Measurements from ENCODE around the gene NMT2.

NMT2 gene

DNA sequence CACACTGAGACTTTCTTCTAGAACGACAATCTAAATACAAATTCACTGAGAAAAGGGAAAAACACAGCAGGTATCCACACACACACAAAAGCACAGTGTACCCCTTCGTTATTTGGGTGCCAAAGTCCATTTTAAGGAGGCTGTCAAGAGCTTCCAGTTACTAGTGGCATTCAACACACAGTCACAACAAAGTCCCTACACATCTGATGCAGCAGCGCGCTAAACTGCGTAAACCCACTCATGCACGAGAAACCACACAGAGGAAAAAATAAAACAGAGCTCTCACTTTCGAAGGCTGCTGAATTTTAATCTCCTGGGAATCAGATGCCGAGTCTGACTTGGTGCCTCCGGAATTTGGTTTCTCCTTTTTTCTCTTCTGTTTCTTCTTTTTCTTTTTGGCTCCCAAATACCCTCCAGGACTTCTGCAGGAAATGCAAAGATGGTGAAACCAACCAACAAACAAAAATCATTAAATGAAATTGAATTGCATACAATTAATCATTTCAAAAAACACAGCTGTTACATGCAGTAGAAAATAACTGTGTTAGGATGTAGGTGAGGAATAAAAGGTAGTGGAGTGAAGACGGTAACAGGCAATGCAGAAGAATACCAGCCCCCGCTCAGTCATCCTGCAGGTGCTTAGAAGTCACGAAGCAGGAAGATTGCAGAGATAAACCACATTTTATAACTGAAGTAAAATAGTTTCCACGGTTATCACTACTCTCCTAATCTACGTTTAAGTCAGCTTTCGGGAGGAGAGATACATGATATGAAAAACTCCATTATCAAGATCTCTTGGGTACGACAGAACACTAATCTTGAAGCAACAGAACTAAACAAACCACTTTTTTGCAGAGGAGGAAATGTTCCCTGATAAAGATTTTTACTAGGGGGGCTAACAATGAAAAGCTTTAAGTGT is 27.1 kb downstream of the NMT2 start:
- DNase-seq (ENCODE audit: low spot score), result no peak

GRCh38 chr10:15140698-15141097 is 27.8 kb downstream of the NMT2 start:
- no peak for DNase-seq (ENCODE audit: low spot score)

- DNase-seq (ENCODE audit: low spot score), result no peak
These were observed 30.9 kb downstream of the NMT2 start for GRCh38 chr10:15137636-15138035.

DNA sequence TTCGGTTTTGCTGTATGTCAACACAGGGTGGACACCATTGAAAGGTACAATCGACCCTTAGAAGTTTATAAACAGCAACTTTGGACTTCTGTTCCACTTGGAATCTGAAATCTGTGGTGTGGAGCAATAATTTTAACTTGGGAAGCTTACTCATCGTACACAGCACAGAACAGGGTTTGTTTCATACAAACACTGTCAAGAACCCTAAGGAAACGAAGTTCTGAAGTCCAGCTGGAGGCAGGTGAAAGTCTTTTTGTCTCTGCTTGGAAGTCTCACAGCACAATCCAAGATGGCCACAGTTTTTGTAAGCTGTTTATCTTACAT is 31.5 kb downstream of the NMT2 start:
- no peak for DNase-seq (ENCODE audit: low spot score)

GRCh38 chr10:15136129-15137035 is 32.1 kb downstream of the NMT2 start:
- DNase-seq (ENCODE audit: low spot score), result no peak

DNA sequence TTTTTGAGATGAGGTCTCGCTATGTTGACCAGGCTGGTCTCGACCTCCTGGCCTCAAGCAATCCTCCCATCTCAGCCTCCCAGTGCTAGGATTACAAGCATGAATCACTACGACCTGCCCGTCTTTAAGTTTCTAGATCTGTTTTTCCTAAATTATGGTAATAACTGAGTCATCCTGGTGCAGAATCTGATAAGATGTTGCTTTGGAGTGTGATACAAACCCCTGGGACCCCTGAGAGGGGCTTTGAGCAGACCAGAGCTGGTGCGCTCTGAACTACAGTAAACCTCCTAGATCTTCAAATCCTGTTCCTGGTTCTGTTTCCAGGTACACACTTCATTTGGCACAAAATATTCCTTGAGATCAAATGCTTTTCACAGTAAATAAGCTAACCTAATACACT is 37.2 kb downstream of the NMT2 start:
- no peak for DNase-seq (ENCODE audit: low spot score)

- no peak for DNase-seq (ENCODE audit: low spot score)
These were observed 43.6 kb downstream of the NMT2 start for GRCh38 chr10:15124908-15125307.

DNA sequence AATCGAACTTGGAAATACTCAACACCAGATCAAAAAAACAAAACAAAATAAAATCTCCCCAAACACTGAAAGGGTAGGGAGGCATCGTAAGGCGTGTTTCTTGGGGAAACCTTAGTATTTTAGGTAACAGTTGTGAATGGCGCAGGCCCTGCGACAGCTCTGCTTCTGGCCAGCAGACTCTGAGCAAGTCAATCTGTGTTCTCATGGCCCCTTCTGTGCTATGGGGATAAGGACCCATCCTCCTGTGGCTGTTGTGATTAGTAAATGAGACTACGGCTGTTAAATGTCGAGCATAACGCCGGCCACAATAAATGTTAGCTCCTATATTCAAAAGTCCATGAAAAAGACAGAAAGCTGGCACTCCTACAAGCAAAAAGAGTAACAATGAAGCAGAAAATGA is 44.3 kb downstream of the NMT2 start:
- DNase-seq (ENCODE audit: low spot score), result no peak

DNA sequence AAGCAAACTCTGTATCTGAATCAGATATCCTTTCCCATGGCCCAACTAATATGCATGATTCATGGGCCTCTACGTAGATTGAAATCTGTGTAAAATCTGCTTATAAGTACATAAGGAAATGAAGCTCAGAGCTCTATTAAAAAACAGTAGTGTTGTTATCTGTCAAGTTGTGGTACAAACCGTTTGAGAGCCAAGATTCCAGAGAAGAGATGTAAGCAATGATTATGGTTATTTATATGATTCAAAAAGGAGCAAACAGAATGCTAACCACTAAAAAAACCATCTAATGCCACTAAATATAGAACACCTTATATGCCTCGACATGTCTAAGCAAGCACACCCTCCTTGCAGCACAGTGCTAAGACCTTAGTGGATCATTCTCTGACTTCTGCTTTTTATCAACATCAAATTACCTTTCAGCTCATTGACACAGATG is 44.7 kb downstream of the NMT2 start:
- no peak for DNase-seq (ENCODE audit: low spot score)

DNA sequence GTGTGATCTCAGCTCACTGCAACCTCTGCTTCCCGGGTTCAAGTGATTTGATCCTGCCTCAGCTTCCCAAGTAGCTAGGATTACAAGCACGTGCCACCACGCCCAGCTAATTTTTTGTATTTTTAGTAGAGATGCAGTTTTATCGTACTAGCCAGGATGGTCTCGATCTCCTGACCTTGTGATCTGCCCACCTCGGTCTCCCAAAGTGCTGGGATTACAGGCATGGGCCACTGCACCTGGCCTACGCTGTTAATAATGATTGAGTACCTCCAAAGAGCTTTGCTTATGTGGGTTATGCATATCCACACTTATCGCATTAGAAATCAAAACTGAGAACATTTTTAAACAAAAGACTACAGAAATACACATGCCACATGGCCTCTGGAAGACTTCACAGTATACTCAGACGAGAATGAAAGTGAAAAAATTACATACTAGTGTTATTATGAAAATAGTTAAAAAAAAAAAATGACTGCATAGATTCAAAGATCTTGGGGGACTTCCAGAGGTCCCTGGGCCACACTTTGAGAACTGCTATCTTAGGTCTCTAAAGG is 45.9 kb downstream of the NMT2 start:
- no peak for DNase-seq (ENCODE audit: low spot score)

DNA sequence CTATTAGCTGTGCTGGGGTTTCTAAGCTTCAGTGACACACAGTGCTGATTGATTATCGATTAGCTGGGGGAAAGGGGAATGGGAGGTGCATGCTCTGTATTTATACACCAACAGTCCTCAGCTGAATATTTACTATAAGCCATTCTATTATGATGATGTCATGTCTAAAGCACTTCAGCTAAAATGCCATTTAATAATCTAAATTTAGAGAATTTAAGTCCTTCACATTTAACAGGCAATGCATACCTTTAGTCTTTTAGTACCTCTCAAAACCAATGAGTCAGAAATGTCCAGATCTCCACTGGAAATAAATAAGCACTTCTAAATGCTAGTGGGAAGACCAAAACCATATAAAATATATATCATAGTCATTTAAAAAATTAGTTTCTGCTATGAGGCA is 46.8 kb downstream of the NMT2 start:
- no peak for DNase-seq (ENCODE audit: low spot score)

- no peak for DNase-seq (ENCODE audit: low spot score)
These were observed 48.0 kb downstream of the NMT2 start for GRCh38 chr10:15120523-15120922.

- DNase-seq (ENCODE audit: low spot score), result no peak
These were observed 49.9 kb downstream of the NMT2 start for GRCh38 chr10:15118615-15119014.

DNA sequence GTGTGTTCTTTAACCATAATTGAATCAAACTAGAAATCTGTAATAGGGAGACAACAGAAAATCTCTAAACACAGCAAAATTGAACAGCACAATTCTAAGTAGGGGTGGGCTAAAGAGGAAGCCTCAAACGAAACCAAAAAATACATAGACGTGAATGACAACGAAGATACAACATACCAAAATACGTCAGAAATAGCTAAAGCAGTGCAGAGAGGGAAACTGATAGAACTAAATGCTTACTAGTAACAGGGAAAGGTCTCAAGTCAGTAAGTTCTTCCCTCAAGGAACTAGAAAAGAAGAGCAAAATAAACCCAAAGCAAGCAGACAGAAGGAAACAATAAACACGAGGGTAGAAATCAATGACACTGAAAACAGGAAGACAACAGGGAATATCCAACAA is 52.3 kb downstream of the NMT2 start:
- no peak for DNase-seq (ENCODE audit: low spot score)

DNA sequence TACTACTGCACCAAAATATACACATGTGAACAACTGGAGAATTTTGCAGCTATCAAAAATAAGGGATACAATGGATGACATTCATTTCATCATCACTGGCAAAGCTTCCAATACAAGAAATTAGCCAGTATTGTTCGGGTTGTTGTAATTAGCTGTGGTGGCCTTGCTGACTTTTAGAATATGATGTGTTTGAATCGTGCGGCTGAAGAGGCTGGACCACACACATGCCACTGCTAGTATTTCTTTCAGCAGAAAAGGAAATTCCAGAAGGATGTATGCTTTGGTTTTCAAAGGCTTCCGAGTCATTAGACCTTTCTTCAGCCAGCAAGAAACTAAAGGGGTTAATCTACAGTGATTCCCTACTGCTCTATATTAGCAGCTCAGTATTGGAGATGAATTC is 54.7 kb downstream of the NMT2 start:
- DNase-seq (ENCODE audit: low spot score), result no peak

- DNase-seq (ENCODE audit: low spot score), result no peak
These were observed 55.8 kb downstream of the NMT2 start for GRCh38 chr10:15112657-15113056.

- peak; percentile 71 for DNase-seq (ENCODE audit: low spot score)
These were observed 62.0 kb downstream of the NMT2 start for GRCh38 chr10:15106352-15107013.

DNA sequence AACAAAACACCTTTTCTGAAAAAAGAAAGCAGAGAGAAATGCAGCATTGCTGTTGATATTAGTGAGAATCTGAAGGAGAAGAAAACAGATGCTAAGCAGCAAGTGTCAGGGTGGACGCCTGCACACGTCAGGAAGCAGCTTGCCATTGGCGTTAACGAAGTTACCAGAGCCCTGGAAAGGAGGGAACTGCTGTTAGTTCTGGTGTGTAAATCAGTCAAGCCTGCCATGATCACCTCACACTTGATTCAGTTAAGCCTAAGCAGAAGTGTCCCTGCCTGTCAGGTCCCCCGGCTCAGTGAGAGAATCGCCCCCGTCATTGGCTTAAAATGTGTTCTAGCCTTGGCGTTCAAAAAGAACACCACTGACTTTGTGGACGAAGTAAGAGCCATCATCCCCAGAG is 65.0 kb downstream of the NMT2 start:
- no peak for DNase-seq (ENCODE audit: low spot score)

GRCh38 chr10:15099886-15100285 is 68.6 kb downstream of the NMT2 start:
- DNase-seq (ENCODE audit: low spot score), result no peak

- DNase-seq (ENCODE audit: low spot score), result peak; percentile 96
These were observed 71.3 kb downstream of the NMT2 start, which contains the start of gene RPP38 for GRCh38 chr10:15097011-15097812. Gene RPP38 (plus strand): TSS chr10:15097355. CDS start chr10:15103315, 5,960 bp downstream.

- no peak for DNase-seq (ENCODE audit: low spot score)
These were observed 71.9 kb downstream of the NMT2 start for GRCh38 chr10:15096661-15097010.
